ENCODE results near the gene CCDC88A.
"Not testable (repeated sequence)": the region's sequence is repeated elsewhere in the genome, so short reads cannot be mapped to it uniquely, and the experiment has no call there.

CCDC88A gene

GRCh38 chr2:55357927-55358326, 61.7 kb downstream of the CCDC88A start:
- 94 to 96% methylated on average over 2 of the region's 2 CpGs for WGBS, 2 experiments
- Histone ChIP-seq H3K4me3 (ENCODE audit: insufficient read depth, low read depth, low read length) (no peak overlapping the region), H3K9me3 (ENCODE audit: control insufficient read depth, low read length) (no peaks in the 10 kb centered on the region), H3K27me3 (ENCODE audit: control insufficient read depth, insufficient read depth, low read length, poor library complexity, severe bottlenecking) (no peaks in the 10 kb centered on the region), H3K27ac (ENCODE audit: insufficient read depth, low read depth, low read length, poor library complexity, severe bottlenecking) (no peak overlapping the region), H3K4me1 (ENCODE audit: control insufficient read depth, insufficient read depth, low read length) (no peaks in the 10 kb centered on the region), H3K36me3 (ENCODE audit: control insufficient read depth, insufficient read depth, low read length) (peaks cover 9% of the 10 kb centered on the region)

DNA sequence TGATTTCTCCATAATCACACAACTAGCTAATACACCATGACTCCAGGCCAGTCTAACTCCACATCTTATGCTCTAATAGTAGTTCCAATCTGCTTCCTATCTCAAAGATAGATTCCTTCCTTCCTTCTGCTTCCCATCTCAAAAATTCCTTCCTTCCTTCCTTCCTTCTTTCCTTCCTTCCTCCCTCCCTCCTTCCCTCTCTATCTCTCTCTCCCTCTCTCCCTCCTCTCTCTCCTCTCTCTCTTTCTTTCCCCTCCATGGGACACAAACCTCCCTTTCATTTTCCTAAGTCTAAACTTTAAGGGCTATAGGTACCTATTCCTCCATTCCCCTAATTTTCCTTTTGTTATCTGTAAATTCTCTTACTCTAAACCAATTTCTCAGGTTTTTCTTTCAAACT, 62.5 kb downstream of the CCDC88A start:
- no peaks in the 10 kb centered on the region for H3K4me1 ChIP-seq (ENCODE audit: control insufficient read depth, insufficient read depth, low read length)
- no peak overlapping the region for H3K4me3 ChIP-seq (ENCODE audit: insufficient read depth, low read depth, low read length)
- H3K27me3 ChIP-seq (ENCODE audit: control insufficient read depth, insufficient read depth, low read length, poor library complexity, severe bottlenecking): no peaks in the 10 kb centered on the region
- H3K27ac ChIP-seq (ENCODE audit: insufficient read depth, low read depth, low read length, poor library complexity, severe bottlenecking): no peak overlapping the region
- no peaks in the 10 kb centered on the region for H3K9me3 ChIP-seq (ENCODE audit: control insufficient read depth, low read length)
- H3K36me3 ChIP-seq (ENCODE audit: control insufficient read depth, insufficient read depth, low read length): peaks cover 10% of the 10 kb centered on the region

GRCh38 chr2:55356136-55356535, 63.5 kb downstream of the CCDC88A start:
- H3K9me3 ChIP-seq (ENCODE audit: control insufficient read depth, low read length); H3K4me3 ChIP-seq (ENCODE audit: insufficient read depth, low read depth, low read length); H3K27me3 ChIP-seq (ENCODE audit: control insufficient read depth, insufficient read depth, low read length, poor library complexity, severe bottlenecking); H3K4me1 ChIP-seq (ENCODE audit: control insufficient read depth, insufficient read depth, low read length); H3K27ac ChIP-seq (ENCODE audit: insufficient read depth, low read depth, low read length, poor library complexity, severe bottlenecking): not testable (repeated sequence)
- peaks cover 20% of the 10 kb centered on the region for H3K36me3 ChIP-seq (ENCODE audit: control insufficient read depth, insufficient read depth, low read length)
- WGBS, 2 experiments: 93 to 95% methylated on average over 2 of the region's 2 CpGs

DNA sequence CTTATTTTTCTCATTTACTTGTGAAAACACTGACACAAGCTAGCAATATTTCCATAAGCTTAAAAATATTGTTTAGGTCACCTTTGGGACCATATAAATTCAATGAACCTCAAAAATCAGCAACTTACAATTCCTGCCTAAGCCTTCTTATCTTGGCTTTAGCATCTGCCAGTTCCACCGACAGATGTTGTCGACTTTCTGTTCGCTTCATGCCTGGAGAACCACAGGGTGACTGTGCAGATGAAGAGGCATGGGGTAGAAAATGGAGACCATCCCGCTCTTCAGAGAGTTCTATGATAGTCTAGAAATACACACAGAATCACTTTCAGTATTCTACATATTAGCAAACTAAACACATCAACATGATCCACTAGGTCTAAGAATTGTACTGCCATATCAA, 64.2 kb downstream of the CCDC88A start:
- 93 to 98% methylated on average over 4 of the region's 4 CpGs for WGBS, 2 experiments
- H3K4me1 ChIP-seq (ENCODE audit: control insufficient read depth, insufficient read depth, low read length): no peaks in the 10 kb centered on the region
- peaks cover 22% of the 10 kb centered on the region for H3K36me3 ChIP-seq (ENCODE audit: control insufficient read depth, insufficient read depth, low read length)
- H3K27ac ChIP-seq (ENCODE audit: insufficient read depth, low read depth, low read length, poor library complexity, severe bottlenecking): no peak overlapping the region
- H3K9me3 ChIP-seq (ENCODE audit: control insufficient read depth, low read length): no peaks in the 10 kb centered on the region
- H3K27me3 ChIP-seq (ENCODE audit: control insufficient read depth, insufficient read depth, low read length, poor library complexity, severe bottlenecking): no peaks in the 10 kb centered on the region
- H3K4me3 ChIP-seq (ENCODE audit: insufficient read depth, low read depth, low read length): no peak overlapping the region

- Histone ChIP-seq H3K27me3 (ENCODE audit: control insufficient read depth, insufficient read depth, low read length, poor library complexity, severe bottlenecking) (no peaks in the 10 kb centered on the region), H3K9me3 (ENCODE audit: control insufficient read depth, low read length) (no peaks in the 10 kb centered on the region), H3K4me3 (ENCODE audit: insufficient read depth, low read depth, low read length) (no peak overlapping the region), H3K36me3 (ENCODE audit: control insufficient read depth, insufficient read depth, low read length) (peaks cover 26% of the 10 kb centered on the region), H3K27ac (ENCODE audit: insufficient read depth, low read depth, low read length, poor library complexity, severe bottlenecking) (no peak overlapping the region), H3K4me1 (ENCODE audit: control insufficient read depth, insufficient read depth, low read length) (no peaks in the 10 kb centered on the region)
- 91 to 92% methylated on average over 2 to 3 of the region's 3 CpGs for WGBS, 2 experiments
Measured at GRCh38 chr2:55351672-55352071, 68.0 kb downstream of the CCDC88A start.

DNA sequence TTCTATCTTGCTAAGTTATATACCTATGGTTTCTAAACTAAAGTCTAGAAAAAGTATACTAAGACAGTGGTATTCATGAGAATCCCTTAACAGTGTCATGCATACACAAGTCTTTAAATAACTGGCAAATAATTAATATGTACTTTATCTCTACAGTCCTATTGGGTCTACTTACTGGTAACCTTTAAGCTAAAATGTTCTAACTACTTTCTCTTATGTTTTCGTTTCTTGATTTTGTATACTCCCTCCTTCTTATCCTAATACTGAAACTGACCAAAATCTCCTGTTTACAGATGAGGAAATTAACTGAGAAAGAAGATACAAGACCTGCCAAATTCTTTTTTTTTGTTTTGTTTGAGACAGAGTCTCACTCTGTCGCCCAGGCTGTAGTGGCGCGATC, 74.6 kb downstream of the CCDC88A start:
- Histone ChIP-seq H3K27me3 (ENCODE audit: control insufficient read depth, insufficient read depth, low read length, poor library complexity, severe bottlenecking) (no peaks in the 10 kb centered on the region), H3K9me3 (ENCODE audit: control insufficient read depth, low read length) (no peaks in the 10 kb centered on the region), H3K27ac (ENCODE audit: insufficient read depth, low read depth, low read length, poor library complexity, severe bottlenecking) (no peak overlapping the region), H3K36me3 (ENCODE audit: control insufficient read depth, insufficient read depth, low read length) (peaks cover 18% of the 10 kb centered on the region), H3K4me1 (ENCODE audit: control insufficient read depth, insufficient read depth, low read length) (no peaks in the 10 kb centered on the region), H3K4me3 (ENCODE audit: insufficient read depth, low read depth, low read length) (no peak overlapping the region)
- 89 to 91% methylated on average over 4 of the region's 4 CpGs for WGBS, 2 experiments

- peaks cover 9% of the 10 kb centered on the region for H3K36me3 ChIP-seq (ENCODE audit: control insufficient read depth, insufficient read depth, low read length)
- no peaks in the 10 kb centered on the region for H3K9me3 ChIP-seq (ENCODE audit: control insufficient read depth, low read length)
- H3K4me1 ChIP-seq (ENCODE audit: control insufficient read depth, insufficient read depth, low read length): no peaks in the 10 kb centered on the region
- no peak overlapping the region for H3K4me3 ChIP-seq (ENCODE audit: insufficient read depth, low read depth, low read length)
- no peak overlapping the region for H3K27ac ChIP-seq (ENCODE audit: insufficient read depth, low read depth, low read length, poor library complexity, severe bottlenecking)
- H3K27me3 ChIP-seq (ENCODE audit: control insufficient read depth, insufficient read depth, low read length, poor library complexity, severe bottlenecking): no peaks in the 10 kb centered on the region
Measured at GRCh38 chr2:55338268-55338667, 81.4 kb downstream of the CCDC88A start.

GRCh38 chr2:55334728-55335127, 84.9 kb downstream of the CCDC88A start:
- H3K4me3 ChIP-seq (ENCODE audit: insufficient read depth, low read depth, low read length): no peak overlapping the region
- no peak overlapping the region for H3K27ac ChIP-seq (ENCODE audit: insufficient read depth, low read depth, low read length, poor library complexity, severe bottlenecking)
- H3K27me3 ChIP-seq (ENCODE audit: control insufficient read depth, insufficient read depth, low read length, poor library complexity, severe bottlenecking): no peaks in the 10 kb centered on the region
- no peaks in the 10 kb centered on the region for H3K9me3 ChIP-seq (ENCODE audit: control insufficient read depth, low read length)
- peaks cover 12% of the 10 kb centered on the region for H3K36me3 ChIP-seq (ENCODE audit: control insufficient read depth, insufficient read depth, low read length)
- H3K4me1 ChIP-seq (ENCODE audit: control insufficient read depth, insufficient read depth, low read length): no peaks in the 10 kb centered on the region
- WGBS, 2 experiments: 80 to 86% methylated on average over 1 to 2 of the region's 2 CpGs

GRCh38 chr2:55330541-55331297, 88.9 kb downstream of the CCDC88A start:
- H3K4me3 ChIP-seq (ENCODE audit: insufficient read depth, low read depth, low read length): no peak overlapping the region
- no peak overlapping the region for H3K27ac ChIP-seq (ENCODE audit: insufficient read depth, low read depth, low read length, poor library complexity, severe bottlenecking)
- 88% methylated on average over 1 of the region's 1 CpG; no CpG with 5 or more reads in 1 of the 2 experiments for WGBS, 2 experiments
- no peaks in the 10 kb centered on the region for H3K4me1 ChIP-seq (ENCODE audit: control insufficient read depth, insufficient read depth, low read length)
- H3K27me3 ChIP-seq (ENCODE audit: control insufficient read depth, insufficient read depth, low read length, poor library complexity, severe bottlenecking): no peaks in the 10 kb centered on the region
- peaks cover 22% of the 10 kb centered on the region for H3K36me3 ChIP-seq (ENCODE audit: control insufficient read depth, insufficient read depth, low read length)
- H3K9me3 ChIP-seq (ENCODE audit: control insufficient read depth, low read length): no peaks in the 10 kb centered on the region

DNA sequence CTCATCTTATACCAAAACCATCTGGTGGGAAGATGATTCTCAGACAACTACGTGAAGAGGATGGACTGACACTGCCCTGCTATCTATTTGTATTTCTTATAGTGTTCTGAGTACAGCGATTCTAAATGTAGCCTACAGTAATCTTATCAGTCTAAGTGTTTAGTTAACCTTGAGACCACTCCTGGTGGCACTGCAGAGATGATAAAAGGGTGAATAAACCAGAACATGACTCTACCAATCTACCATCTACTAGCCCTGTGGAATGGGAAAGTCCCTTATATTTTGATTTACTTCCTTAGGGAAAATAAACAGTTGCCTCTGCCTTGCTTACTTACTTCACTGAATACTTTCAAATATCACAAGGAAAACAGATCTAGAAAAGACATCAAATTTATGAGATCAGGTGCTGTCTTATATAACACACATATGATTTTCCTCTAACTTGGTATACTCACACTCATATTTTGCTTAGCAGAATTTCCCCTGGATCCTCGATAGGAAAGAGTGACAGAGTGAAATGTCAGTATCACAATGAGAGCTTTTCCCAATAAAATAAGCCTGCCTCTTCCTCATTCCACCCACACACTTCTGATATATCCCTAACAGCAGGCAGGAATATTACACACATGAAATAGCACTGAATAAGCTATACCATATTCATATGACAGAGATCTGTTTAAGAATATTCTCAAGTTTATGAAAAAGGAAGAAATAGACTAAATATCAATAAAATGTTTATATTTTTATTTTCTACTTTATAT, 92.0 kb downstream of the CCDC88A start:
- no peaks in the 10 kb centered on the region for H3K27me3 ChIP-seq (ENCODE audit: control insufficient read depth, insufficient read depth, low read length, poor library complexity, severe bottlenecking)
- WGBS, 2 experiments: 96 to 99% methylated on average over 2 to 3 of the region's 3 CpGs
- peaks cover 12% of the 10 kb centered on the region for H3K36me3 ChIP-seq (ENCODE audit: control insufficient read depth, insufficient read depth, low read length)
- H3K9me3 ChIP-seq (ENCODE audit: control insufficient read depth, low read length): no peaks in the 10 kb centered on the region
- no peak overlapping the region for H3K4me3 ChIP-seq (ENCODE audit: insufficient read depth, low read depth, low read length)
- no peaks in the 10 kb centered on the region for H3K4me1 ChIP-seq (ENCODE audit: control insufficient read depth, insufficient read depth, low read length)
- H3K27ac ChIP-seq (ENCODE audit: insufficient read depth, low read depth, low read length, poor library complexity, severe bottlenecking): no peak overlapping the region
